Measurements from ENCODE around the gene HGF. TPM values are rescaled to one million over a fixed set of nuclear protein-coding genes. Genes with fewer than 3 reads are reported as not detected.

HGF gene
- total RNA-seq, 4 donors from 2014 or later: 5.0 to 13.4 (median 5.6) TPM

GRCh38 chr7:81791568-81792518, 22.0 kb upstream of the HGF start:
- no peak for DNase-seq (ENCODE audit: extremely low spot score)

GRCh38 chr7:81790686-81791085, 20.8 kb upstream of the HGF start:
- TF ChIP-seq POLR2AphosphoS5 (IDR thresholded peaks at IDR 0.05) (no peak), EP300 (IDR thresholded peaks at IDR 0.05) (no peak)
- no peak overlapping the region for H3K4me3 ChIP-seq
- intact Hi-C loops (cut with DNase I): no loop called here
- H3K9me3 ChIP-seq: no peaks in the 10 kb centered on the region
- WGBS: 79% methylated on average over 1 of the region's 1 CpG
- no peak overlapping the region for H3K27ac ChIP-seq (replicated peaks in 1 of 4)
- H3K4me1 ChIP-seq: no peaks in the 10 kb centered on the region
- H3K36me3 ChIP-seq: no peaks in the 10 kb centered on the region
- DNase-seq (ENCODE audit: extremely low spot score): no peak
- no peaks in the 10 kb centered on the region for H3K27me3 ChIP-seq

More at GRCh38 chr7:81791568-81792518, 22.0 kb upstream of the HGF start:
- TF ChIP-seq EP300 (IDR thresholded peaks at IDR 0.05): no peak
- no peak for TF ChIP-seq CTCF (IDR thresholded peaks at IDR 0.05)
- TF ChIP-seq POLR2AphosphoS5 (IDR thresholded peaks at IDR 0.05): no peak
- no peak for TF ChIP-seq POLR2A (IDR thresholded peaks at IDR 0.05; ENCODE audit: low read depth)
- Histone ChIP-seq H3K27me3 (no peaks in the 10 kb centered on the region), H3K27ac (replicated peaks in 1 of 4) (no peak overlapping the region), H3K4me1 (no peaks in the 10 kb centered on the region), H3K36me3 (no peaks in the 10 kb centered on the region), H3K4me3 (no peak overlapping the region), H3K9me3 (no peaks in the 10 kb centered on the region)
- intact Hi-C loops (cut with DNase I): no loop called here
- WGBS: 80% methylated on average over 12 of the region's 12 CpGs

- H3K4me3 ChIP-seq: no peak overlapping the region
- intact Hi-C loops (cut with DNase I): no loop called here
- H3K27me3 ChIP-seq: no peaks in the 10 kb centered on the region
- TF ChIP-seq CTCF (IDR thresholded peaks at IDR 0.05) (no peak), POLR2AphosphoS5 (IDR thresholded peaks at IDR 0.05) (no peak), POLR2A (IDR thresholded peaks at IDR 0.05; ENCODE audit: low read depth) (no peak), EP300 (IDR thresholded peaks at IDR 0.05) (no peak)
- H3K4me1 ChIP-seq: no peaks in the 10 kb centered on the region
- H3K36me3 ChIP-seq: no peaks in the 10 kb centered on the region
- no peaks in the 10 kb centered on the region for H3K9me3 ChIP-seq
- WGBS: 59% methylated on average over 2 of the region's 2 CpGs
- H3K27ac ChIP-seq (replicated peaks in 1 of 4): peak overlapping the region in 1 of 4 donors; percentile 31
- DNase-seq (ENCODE audit: extremely low spot score): no peak
Measured at GRCh38 chr7:81790120-81790500, 20.3 kb upstream of the HGF start.

- Histone ChIP-seq H3K27me3 (no peaks in the 10 kb centered on the region), H3K36me3 (no peaks in the 10 kb centered on the region), H3K4me1 (no peaks in the 10 kb centered on the region), H3K27ac (replicated peaks in 1 of 4) (no peak overlapping the region), H3K9me3 (no peaks in the 10 kb centered on the region), H3K4me3 (no peak overlapping the region)
- no peak for DNase-seq (ENCODE audit: extremely low spot score)
- 100% methylated on average over 1 of the region's 1 CpG for WGBS
- intact Hi-C loops (cut with DNase I): no loop called here
- no peak for TF ChIP-seq POLR2AphosphoS5 (IDR thresholded peaks at IDR 0.05)
- TF ChIP-seq EP300 (IDR thresholded peaks at IDR 0.05): no peak
- TF ChIP-seq POLR2A (IDR thresholded peaks at IDR 0.05; ENCODE audit: low read depth): no peak
- TF ChIP-seq CTCF (IDR thresholded peaks at IDR 0.05): no peak
Measured at GRCh38 chr7:81789406-81790119, 19.7 kb upstream of the HGF start.

- Histone ChIP-seq H3K4me3 (no peak overlapping the region), H3K27me3 (no peaks in the 10 kb centered on the region), H3K36me3 (no peaks in the 10 kb centered on the region), H3K9me3 (no peaks in the 10 kb centered on the region), H3K27ac (replicated peaks in 1 of 4) (no peak overlapping the region), H3K4me1 (peaks cover 0 to 5% (median 0%) of the 10 kb centered on the region in 4 donors)
- intact Hi-C loops (cut with DNase I): no loop called here
- 86% methylated on average over 8 of the region's 8 CpGs for WGBS
- TF ChIP-seq POLR2A (IDR thresholded peaks at IDR 0.05; ENCODE audit: low read depth) (no peak), CTCF (IDR thresholded peaks at IDR 0.05) (no peak), EP300 (IDR thresholded peaks at IDR 0.05) (no peak), POLR2AphosphoS5 (IDR thresholded peaks at IDR 0.05) (no peak)
- no peak for DNase-seq (ENCODE audit: extremely low spot score)
Measured at GRCh38 chr7:81788246-81788645, 18.4 kb upstream of the HGF start.
